H9 (cell line): Measurements from ENCODE around the gene CCDC141. TPM values are rescaled to one million over a fixed set of nuclear protein-coding genes. Genes with fewer than 3 reads are reported as not detected.

ENCODE experiments used
- DNase-seq: peaks from one replicate; pipeline ENCODE4 v3.0.0-alpha.2; 2017
- H2AFZ ChIP-seq: one replicate; pipeline ENCODE4 v1.6.1; 2013; ENCODE audit warnings: mild to moderate bottlenecking, low read length, control low read depth, moderate library complexity
- H2AK5ac ChIP-seq: 2 replicates; pipeline ENCODE4 v1.6.1; 2013; ENCODE audit warnings: low read length, control low read depth, mixed read lengths; ENCODE audit not compliant: insufficient read length
- H2BK120ac ChIP-seq: one replicate; pipeline ENCODE4 v1.6.1; 2013; ENCODE audit warnings: low read depth, mild to moderate bottlenecking, low read length, control low read depth, inconsistent platforms; ENCODE audit not compliant: poor library complexity, severe bottlenecking
- H2BK12ac ChIP-seq: 2 replicates; pipeline ENCODE4 v1.6.1; 2013; ENCODE audit warnings: low read length, control low read depth, mixed read lengths, low read depth; ENCODE audit not compliant: insufficient read length
- H2BK15ac ChIP-seq: 2 replicates; pipeline ENCODE4 v1.6.1; 2013; ENCODE audit warnings: low read depth, low read length, control low read depth
- H2BK20ac ChIP-seq: one replicate; pipeline ENCODE4 v1.6.1; 2013; ENCODE audit warnings: low read depth, mild to moderate bottlenecking, low read length, control low read depth, inconsistent platforms; ENCODE audit not compliant: poor library complexity, severe bottlenecking
- H2BK5ac ChIP-seq: 2 replicates; pipeline ENCODE4 v1.6.1; 2013; ENCODE audit warnings: low read length, control low read depth, mixed read lengths; ENCODE audit not compliant: insufficient read length
- H3K14ac ChIP-seq: 2 replicates; pipeline ENCODE4 v1.6.1; 2013; ENCODE audit warnings: low read length, control low read depth; ENCODE audit not compliant: insufficient read depth
- H3K18ac ChIP-seq: 2 replicates; pipeline ENCODE4 v1.6.1; 2013; ENCODE audit warnings: low read depth, mild to moderate bottlenecking, mixed read lengths, low read length, control low read depth; ENCODE audit not compliant: insufficient read length
- H3K23ac ChIP-seq: 2 replicates; pipeline ENCODE4 v1.6.1; 2013; ENCODE audit warnings: low read length, control low read depth, mixed read lengths, low read depth; ENCODE audit not compliant: insufficient read length
- H3K23me2 ChIP-seq: 2 replicates; pipeline ENCODE4 v1.6.1; 2013; ENCODE audit warnings: low read depth, mild to moderate bottlenecking, mixed read lengths, low read length, control low read depth; ENCODE audit not compliant: insufficient read length, poor library complexity, severe bottlenecking
- H3K27ac ChIP-seq: 2 replicates; pipeline ENCODE4 v1.5.1; 2013; ENCODE audit warnings: low read length, control low read depth, mixed read lengths, low read depth; ENCODE audit not compliant: insufficient read length
- H3K27me3 ChIP-seq: 2 replicates; pipeline ENCODE4 v1.6.1; 2013; ENCODE audit warnings: low read length, control low read depth, inconsistent platforms; ENCODE audit not compliant: insufficient read depth
- H3K4ac ChIP-seq: 2 replicates; pipeline ENCODE4 v1.6.1; 2013; ENCODE audit warnings: low read depth, mild to moderate bottlenecking, control low read depth, inconsistent platforms, low read length, moderate library complexity
- H3K4me1 ChIP-seq: 2 replicates; pipeline ENCODE4 v1.6.1; 2013; ENCODE audit warnings: low read length, control low read depth, inconsistent platforms; ENCODE audit not compliant: insufficient read depth
- H3K4me2 ChIP-seq: 2 replicates; pipeline ENCODE4 v1.6.1; 2013; ENCODE audit warnings: low read length, control low read depth, mixed read lengths; ENCODE audit not compliant: insufficient read length, insufficient read depth
- H3K56ac ChIP-seq: 2 replicates; pipeline ENCODE4 v1.6.1; 2013; ENCODE audit warnings: low read depth, mild to moderate bottlenecking, mixed read lengths, low read length, control low read depth; ENCODE audit not compliant: insufficient read length
- H3K79me1 ChIP-seq: 2 replicates; pipeline ENCODE4 v1.6.1; 2013; ENCODE audit warnings: low read depth, mild to moderate bottlenecking, moderate library complexity, low read length, control low read depth, inconsistent platforms; ENCODE audit not compliant: insufficient read depth, poor library complexity, severe bottlenecking
- H3K79me2 ChIP-seq: 2 replicates; pipeline ENCODE4 v1.6.1; 2013; ENCODE audit warnings: low read length, control low read depth, inconsistent platforms; ENCODE audit not compliant: insufficient read depth
- H3K9ac ChIP-seq: 2 replicates; pipeline ENCODE4 v1.6.1; 2013; ENCODE audit warnings: low read length, control low read depth, mixed read lengths; ENCODE audit not compliant: insufficient read length; ENCODE audit errors: extremely low read depth
- H3K9me3 ChIP-seq: one replicate; pipeline ENCODE4 v1.6.1; 2013; ENCODE audit warnings: low read depth, low read length, inconsistent platforms; ENCODE audit not compliant: control insufficient read depth
- H3T11ph ChIP-seq: one replicate; pipeline ENCODE4 v1.6.1; 2013; ENCODE audit warnings: mild to moderate bottlenecking, low read length, control low read depth, inconsistent platforms
- H4K20me1 ChIP-seq: one replicate; pipeline ENCODE4 v1.6.1; 2013; ENCODE audit not compliant: control insufficient read depth, insufficient read length, insufficient read depth
- H4K5ac ChIP-seq: 2 replicates; pipeline ENCODE4 v1.6.1; 2013; ENCODE audit warnings: low read depth, mild to moderate bottlenecking, mixed read lengths, low read length, control low read depth; ENCODE audit not compliant: insufficient read length
- H4K8ac ChIP-seq: replicated peaks from 2 replicates; pipeline ENCODE4 v1.6.1; 2013; ENCODE audit warnings: low read length, control low read depth, mixed read lengths, low read depth; ENCODE audit not compliant: insufficient read length
- H4K91ac ChIP-seq: 2 replicates; pipeline ENCODE4 v1.6.1; 2013; ENCODE audit warnings: low read depth, mild to moderate bottlenecking, moderate library complexity, mixed read lengths, low read length, control low read depth; ENCODE audit not compliant: insufficient read length
- H3K27ac Mint-ChIP-seq, 3 experiments: 2 replicates in 2 of 3; 3 replicates in 1 of 3; pipeline ENCODE4 v1.8.0; 2020 to 2021; ENCODE audit warnings: mixed read lengths in 3 of 3, mild to moderate bottlenecking in 1 of 3, moderate library complexity in 1 of 3
- H3K27me3 Mint-ChIP-seq: 2 replicates; pipeline ENCODE4 v1.8.0; 2021; ENCODE audit warnings: low read depth, mild to moderate bottlenecking, moderate library complexity, mixed read lengths
- H3K36me3 Mint-ChIP-seq, 3 experiments: 2 replicates in 2 of 3; 3 replicates in 1 of 3; pipeline ENCODE4 v1.8.0; 2020 to 2021; ENCODE audit warnings: low read depth in 3 of 3, mixed read lengths in 3 of 3; ENCODE audit not compliant: insufficient read depth in 1 of 3
- H3K4me1 Mint-ChIP-seq, 2 experiments: 2 replicates each; pipeline ENCODE4 v1.8.0; 2020; ENCODE audit warnings: mixed read lengths in 2 of 2
- H3K4me3 Mint-ChIP-seq, 2 experiments: 2 replicates in 1 of 2; 3 replicates in 1 of 2; pipeline ENCODE4 v1.8.0; 2020 to 2021; ENCODE audit warnings: mild to moderate bottlenecking in 2 of 2, mixed read lengths in 2 of 2, moderate library complexity in 1 of 2
- H3K9me3 Mint-ChIP-seq, 2 experiments: 2 replicates in 1 of 2; 3 replicates in 1 of 2; pipeline ENCODE4 v1.8.0; 2020; ENCODE audit warnings: mild to moderate bottlenecking in 2 of 2, mixed read lengths in 2 of 2, moderate library complexity in 1 of 2
- WGBS: extraction: QIAGEN DNeasy Blood & Tissue Kit; methylation state at CpG from one replicate; pipeline ENCODE4 v1.1.7; 2013; ENCODE audit warnings: missing lambda C conversion rate, low lambda C conversion rate, mixed read lengths; ENCODE audit not compliant: insufficient read length; ENCODE audit errors: extremely low coverage; 5-methylcytosine and 5-hydroxymethylcytosine counted together
- total RNA-seq: library from RNA; stranded (reverse); gene quantifications from 2 replicates; pipeline ENCODE4 v1.2.1, GENCODE V29; 2021
- TF ChIP-seq, protein P1 (sequence below): fragments of 200-600 bp; sonication (generic); conservative IDR thresholded peaks from 3 replicates; pipeline ENCODE4 v1.8.0; 2021; ENCODE audit warnings: antibody characterized with exemption, mild to moderate bottlenecking

CCDC141 gene
- total RNA-seq, 1 experiment from 2014 or later = 1.0 TPM

DNA sequence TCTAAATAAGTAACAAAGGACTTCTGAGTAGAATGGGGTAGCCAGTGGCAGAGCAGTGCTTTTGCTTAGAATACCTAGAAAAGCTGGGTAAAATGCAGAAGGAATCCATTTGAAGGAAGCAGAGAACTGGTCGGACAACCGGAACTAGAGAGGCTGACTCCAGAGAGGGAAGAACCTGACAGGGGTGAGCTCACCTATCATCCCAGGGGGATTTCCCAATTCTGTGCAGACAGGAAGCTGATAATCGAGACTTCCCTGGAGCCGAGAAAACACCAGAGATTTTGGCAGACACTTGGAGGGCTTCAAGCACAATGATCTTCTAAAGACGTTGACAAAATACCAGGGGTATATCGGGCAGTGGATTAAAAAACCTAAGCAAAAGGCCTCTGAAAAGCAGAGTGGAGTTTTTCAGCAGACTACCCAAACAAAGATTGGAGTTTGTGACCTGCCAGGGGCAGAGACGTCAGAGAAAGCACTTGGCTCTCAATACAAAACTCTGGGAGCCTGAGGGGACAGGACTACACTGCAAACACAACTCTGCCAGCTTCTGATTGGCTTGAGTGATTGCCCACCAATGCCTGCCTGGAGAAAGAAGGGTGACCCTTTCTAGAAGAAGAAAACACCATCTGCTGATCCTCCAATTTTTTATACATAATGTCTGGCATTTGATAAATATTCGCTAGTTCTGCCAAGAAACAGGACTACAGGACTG, 175.3 kb downstream of the CCDC141 start:
- Histone ChIP-seq H4K5ac (no peak overlapping the region), H2BK12ac (no peak overlapping the region), H3K27ac (no peak overlapping the region), H2AFZ (no peak overlapping the region), H3K79me1 (no peaks in the 10 kb centered on the region), H3K23me2 (no peaks in the 10 kb centered on the region), H3K27me3 (no peaks in the 10 kb centered on the region), H3K23ac (no peak overlapping the region), H2BK20ac (no peak overlapping the region), H3K9ac (no peak overlapping the region), H3K4ac (no peak overlapping the region), H2BK120ac (no peak overlapping the region), H3K56ac (no peak overlapping the region), H4K8ac (no peak overlapping the region), H3K14ac (no peak overlapping the region), H3K79me2 (no peaks in the 10 kb centered on the region), H3K18ac (no peak overlapping the region), H3K4me1 (peaks cover 2% of the 10 kb centered on the region; the same call in 1 of the 2 replicates), H4K91ac (no peak overlapping the region), H2BK5ac (no peak overlapping the region), H4K20me1 (no peaks in the 10 kb centered on the region), H3K4me2 (no peak overlapping the region), H2AK5ac (no peak overlapping the region), H3T11ph (no peak overlapping the region), H3K9me3 (no peaks in the 10 kb centered on the region), H2BK15ac (no peak overlapping the region)
- no peak overlapping the region for H3K4me3 Mint-ChIP-seq
- H3K9me3 Mint-ChIP-seq = no peaks in the 10 kb centered on the region
- no CpG with 5 or more reads among the region's 8 CpGs for WGBS
- TF ChIP-seq, protein P1, sequence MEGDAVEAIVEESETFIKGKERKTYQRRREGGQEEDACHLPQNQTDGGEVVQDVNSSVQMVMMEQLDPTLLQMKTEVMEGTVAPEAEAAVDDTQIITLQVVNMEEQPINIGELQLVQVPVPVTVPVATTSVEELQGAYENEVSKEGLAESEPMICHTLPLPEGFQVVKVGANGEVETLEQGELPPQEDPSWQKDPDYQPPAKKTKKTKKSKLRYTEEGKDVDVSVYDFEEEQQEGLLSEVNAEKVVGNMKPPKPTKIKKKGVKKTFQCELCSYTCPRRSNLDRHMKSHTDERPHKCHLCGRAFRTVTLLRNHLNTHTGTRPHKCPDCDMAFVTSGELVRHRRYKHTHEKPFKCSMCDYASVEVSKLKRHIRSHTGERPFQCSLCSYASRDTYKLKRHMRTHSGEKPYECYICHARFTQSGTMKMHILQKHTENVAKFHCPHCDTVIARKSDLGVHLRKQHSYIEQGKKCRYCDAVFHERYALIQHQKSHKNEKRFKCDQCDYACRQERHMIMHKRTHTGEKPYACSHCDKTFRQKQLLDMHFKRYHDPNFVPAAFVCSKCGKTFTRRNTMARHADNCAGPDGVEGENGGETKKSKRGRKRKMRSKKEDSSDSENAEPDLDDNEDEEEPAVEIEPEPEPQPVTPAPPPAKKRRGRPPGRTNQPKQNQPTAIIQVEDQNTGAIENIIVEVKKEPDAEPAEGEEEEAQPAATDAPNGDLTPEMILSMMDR = no peak
- no peak for DNase-seq
- no peaks in the 10 kb centered on the region for H3K27me3 Mint-ChIP-seq
- peaks cover 7 to 9% of the 10 kb centered on the region in 2 experiments; a peak in 3 of 4 replicates for H3K4me1 Mint-ChIP-seq
- peak overlapping the region in 1 of 3 experiments; percentile 31; a peak in 2 of 7 replicates for H3K27ac Mint-ChIP-seq
- no peaks in the 10 kb centered on the region for H3K36me3 Mint-ChIP-seq
